Keratinocyte (primary cell): ENCODE data around the gene CAPNS2. TPM values are rescaled to one million over a fixed set of nuclear protein-coding genes. Genes with fewer than 3 reads are reported as not detected.

ENCODE experiments used
- DNase-seq: peaks from one replicate; pipeline ENCODE4 v3.0.0-alpha.2; 2011; ENCODE audit warnings: low read depth, missing footprints, low spot score
- FAIRE-seq: peaks from 2 replicates; lab custom pipeline; 2011; peaks lifted over from hg19 to GRCh38; lab: Jason Lieb, UNC
- H2AFZ ChIP-seq: 2 replicates; pipeline ENCODE4 v1.6.0; 2012; ENCODE audit warnings: low read length, control low read depth, inconsistent platforms; ENCODE audit not compliant: control insufficient read depth
- H3K27ac ChIP-seq: 2 replicates; pipeline ENCODE4 v1.5.1; 2011; ENCODE audit warnings: low read length; ENCODE audit not compliant: control insufficient read depth, insufficient read depth
- H3K27me3 ChIP-seq: 3 replicates; pipeline ENCODE4 v1.6.0; 2011; ENCODE audit warnings: low read length; ENCODE audit not compliant: control insufficient read depth, insufficient read depth; ENCODE audit errors: extremely low read depth
- H3K36me3 ChIP-seq, 2 experiments: 2 replicates in 1 of 2; 3 replicates in 1 of 2; pipeline ENCODE4 v1.5.1; 2011; ENCODE audit warnings: low read length in 2 of 2, mild to moderate bottlenecking in 1 of 2; ENCODE audit not compliant: control insufficient read depth in 2 of 2, insufficient read depth in 2 of 2; ENCODE audit errors: extremely low read depth in 1 of 2
- H3K4me1 ChIP-seq: 3 replicates; pipeline ENCODE4 v1.5.1; 2011; ENCODE audit warnings: low read length; ENCODE audit not compliant: control insufficient read depth, insufficient read depth; ENCODE audit errors: extremely low read depth
- H3K4me2 ChIP-seq: 3 replicates; pipeline ENCODE4 v1.6.0; 2011; ENCODE audit warnings: low read depth, low read length; ENCODE audit not compliant: control insufficient read depth, insufficient read depth; ENCODE audit errors: extremely low read depth
- H3K4me3 ChIP-seq, 3 experiments: fragments of 200-600 bp in 1 of 3; sonication (generic) in 1 of 3; 2 replicates in 2 of 3; 3 replicates in 1 of 3; pipeline ENCODE4 v1.5.1; 2011 to 2016; ENCODE audit warnings: low read length in 3 of 3, mild to moderate bottlenecking in 3 of 3, control low read depth in 2 of 3, inconsistent platforms in 1 of 3, low read depth in 1 of 3, mixed read lengths in 1 of 3, mixed run types in 1 of 3, moderate library complexity in 1 of 3; ENCODE audit not compliant: control insufficient read depth in 2 of 3, insufficient read depth in 2 of 3; ENCODE audit errors: extremely low read depth in 1 of 3
- H3K79me2 ChIP-seq: 2 replicates; pipeline ENCODE4 v1.6.0; 2012; ENCODE audit warnings: low read length; ENCODE audit not compliant: control insufficient read depth, insufficient read depth
- H3K9ac ChIP-seq: 3 replicates; pipeline ENCODE4 v1.6.0; 2011; ENCODE audit warnings: low read length; ENCODE audit not compliant: control insufficient read depth, insufficient read depth; ENCODE audit errors: extremely low read depth
- H3K9me1 ChIP-seq: 3 replicates; pipeline ENCODE4 v1.6.0; 2011; ENCODE audit warnings: low read length; ENCODE audit not compliant: control insufficient read depth, insufficient read depth; ENCODE audit errors: extremely low read depth
- H3K9me3 ChIP-seq: 2 replicates; pipeline ENCODE4 v1.5.1; 2012; ENCODE audit warnings: low read depth, low read length; ENCODE audit not compliant: control insufficient read depth
- H4K20me1 ChIP-seq: 3 replicates; pipeline ENCODE4 v1.6.0; 2011; ENCODE audit warnings: low read length; ENCODE audit not compliant: control insufficient read depth, insufficient read depth; ENCODE audit errors: extremely low read depth
- EZH2 ChIP-seq: IDR thresholded peaks from one replicate; pipeline ENCODE4 v1.6.1; 2012; ENCODE audit warnings: inconsistent platforms, mild to moderate bottlenecking, low read length, moderate library complexity
- dilution Hi-C: fragments of 300-500 bp; cut with MboI; formaldehyde crosslinking; loops from one replicate; pipeline ENCODE4 v1.7.0; 2020; ENCODE audit warnings: low sequenced_read_pairs; ENCODE audit not compliant: extremely low pct_ligation_motif_present
- polyA plus RNA-seq, 5 experiments: library from polyadenylated mRNA; depleted of rRNA in 3 of 5; stranded (reverse) in 3 of 5; stranded (forward) in 1 of 5; unstranded in 1 of 5; fragments of >200 nt; gene quantifications; 1 replicate in 1 of 5; 2 replicates in 3 of 5; 3 replicates in 1 of 5; pipeline versions ENCODE4 v1.2.1 to v1.2.3, GENCODE V29; 2011 to 2012; ENCODE audit warnings: missing spikeins in 2 of 5, low read depth in 1 of 5, low replicate concordance in 1 of 5
- TF ChIP-seq, protein P1 (sequence below), 3 experiments: IDR thresholded peaks in 1 of 3; conservative IDR thresholded peaks in 1 of 3; optimal IDR thresholded peaks in 1 of 3; 2 replicates in 2 of 3; 3 replicates in 1 of 3; pipeline versions ENCODE3 to v1.5.1; 2011; ENCODE audit warnings: low read length in 3 of 3, mild to moderate bottlenecking in 3 of 3, moderate library complexity in 2 of 3, control low read depth in 1 of 3, inconsistent platforms in 1 of 3; ENCODE audit not compliant: insufficient read depth in 2 of 3; ENCODE audit errors: extremely low read depth in 1 of 3

CAPNS2 gene
- polyA plus RNA-seq, 1 donor (not counting 4 experiments of a cell fraction or from before 2014, with no cell fraction given) = 70.5 TPM

DNA sequence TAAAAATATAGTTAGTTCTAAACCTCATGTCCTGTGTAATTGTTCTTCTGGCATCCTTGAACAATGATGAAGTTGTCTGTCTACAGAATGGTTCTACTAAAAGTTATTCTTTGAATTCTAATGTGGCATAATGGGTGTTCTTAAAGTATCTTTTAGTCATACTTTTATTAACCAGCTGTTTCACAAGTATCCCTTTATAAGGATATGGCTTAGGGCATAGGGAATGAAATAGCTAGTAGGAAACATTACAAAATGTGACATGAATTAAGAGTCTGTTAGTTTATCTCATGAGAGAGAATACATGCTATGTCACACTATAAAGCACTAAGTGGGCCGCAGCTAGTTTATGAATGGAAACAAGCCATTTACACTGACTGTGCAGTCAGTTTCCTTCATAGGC lies 26.3 kb upstream of the CAPNS2 start:
- Histone ChIP-seq H2AFZ (no peak overlapping the region), H3K9ac (no peak overlapping the region), H3K27ac (no peak overlapping the region), H3K27me3 (no peaks in the 10 kb centered on the region), H3K9me1 (no peaks in the 10 kb centered on the region), H4K20me1 (no peaks in the 10 kb centered on the region), H3K36me3 (peaks cover 4 to 5% of the 10 kb centered on the region in 2 experiments), H3K4me2 (no peak overlapping the region), H3K4me1 (peaks cover 9% of the 10 kb centered on the region), H3K79me2 (no peaks in the 10 kb centered on the region), H3K4me3 (no peak overlapping the region), H3K9me3 (no peaks in the 10 kb centered on the region)
- FAIRE-seq (no peak), DNase-seq (no peak)
- TF ChIP-seq EZH2 = no peak
- TF ChIP-seq, protein P1, sequence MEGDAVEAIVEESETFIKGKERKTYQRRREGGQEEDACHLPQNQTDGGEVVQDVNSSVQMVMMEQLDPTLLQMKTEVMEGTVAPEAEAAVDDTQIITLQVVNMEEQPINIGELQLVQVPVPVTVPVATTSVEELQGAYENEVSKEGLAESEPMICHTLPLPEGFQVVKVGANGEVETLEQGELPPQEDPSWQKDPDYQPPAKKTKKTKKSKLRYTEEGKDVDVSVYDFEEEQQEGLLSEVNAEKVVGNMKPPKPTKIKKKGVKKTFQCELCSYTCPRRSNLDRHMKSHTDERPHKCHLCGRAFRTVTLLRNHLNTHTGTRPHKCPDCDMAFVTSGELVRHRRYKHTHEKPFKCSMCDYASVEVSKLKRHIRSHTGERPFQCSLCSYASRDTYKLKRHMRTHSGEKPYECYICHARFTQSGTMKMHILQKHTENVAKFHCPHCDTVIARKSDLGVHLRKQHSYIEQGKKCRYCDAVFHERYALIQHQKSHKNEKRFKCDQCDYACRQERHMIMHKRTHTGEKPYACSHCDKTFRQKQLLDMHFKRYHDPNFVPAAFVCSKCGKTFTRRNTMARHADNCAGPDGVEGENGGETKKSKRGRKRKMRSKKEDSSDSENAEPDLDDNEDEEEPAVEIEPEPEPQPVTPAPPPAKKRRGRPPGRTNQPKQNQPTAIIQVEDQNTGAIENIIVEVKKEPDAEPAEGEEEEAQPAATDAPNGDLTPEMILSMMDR (optimal IDR thresholded peaks at IDR 0.05 in 1 of 3, IDR thresholded peaks at IDR 0.05 in 1 of 3, conservative IDR thresholded peaks at IDR 0.05 in 1 of 3; ENCODE audit: extremely low read depth in 1 of 3, insufficient read depth in 2 of 3, low read length in 3 of 3) = no peak
- dilution Hi-C loops = no loop called here

DNA sequence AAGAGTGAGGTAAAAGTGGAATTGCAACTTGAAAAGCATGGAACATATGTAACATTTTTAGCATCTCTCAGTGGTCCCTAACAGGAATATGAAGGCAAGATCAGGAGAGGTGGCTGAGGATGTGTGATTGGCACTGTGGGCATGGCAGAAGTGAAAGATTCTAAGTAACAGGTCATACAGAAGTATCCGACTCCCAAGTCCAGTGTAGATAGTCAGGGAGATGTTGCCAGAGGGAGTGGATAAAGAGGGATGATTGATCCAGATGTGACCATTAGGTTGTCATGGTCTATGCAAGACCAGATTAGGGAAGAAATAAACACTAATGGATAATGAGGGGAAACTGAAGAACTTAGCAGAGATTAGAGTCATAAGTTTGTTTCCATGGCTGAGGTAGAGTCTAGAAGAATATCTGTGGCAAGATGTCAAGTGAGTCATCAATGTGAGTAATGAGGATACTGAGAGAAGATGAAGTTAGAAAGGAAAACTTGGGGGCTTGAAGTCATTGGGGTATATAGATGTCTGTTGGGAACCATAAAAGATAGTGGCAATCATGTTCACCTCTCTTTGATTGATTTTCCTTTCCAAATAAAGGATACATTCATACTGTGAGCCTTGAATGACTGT lies 23.9 kb upstream of the CAPNS2 start:
- TF ChIP-seq, protein P1 (optimal IDR thresholded peaks at IDR 0.05 in 1 of 3, IDR thresholded peaks at IDR 0.05 in 1 of 3, conservative IDR thresholded peaks at IDR 0.05 in 1 of 3; ENCODE audit: extremely low read depth in 1 of 3, insufficient read depth in 2 of 3, low read length in 3 of 3) = no peak
- no peak for TF ChIP-seq EZH2
- Histone ChIP-seq H3K79me2 (no peaks in the 10 kb centered on the region), H2AFZ (no peak overlapping the region), H3K4me2 (no peak overlapping the region), H3K9me1 (no peaks in the 10 kb centered on the region), H3K9me3 (no peaks in the 10 kb centered on the region), H3K36me3 (peaks cover 7 to 8% of the 10 kb centered on the region in 2 experiments), H4K20me1 (no peaks in the 10 kb centered on the region), H3K27me3 (no peaks in the 10 kb centered on the region), H3K27ac (no peak overlapping the region), H3K4me3 (no peak overlapping the region), H3K9ac (no peak overlapping the region), H3K4me1 (peaks cover 9% of the 10 kb centered on the region)
- FAIRE-seq (peak; percentile 85), DNase-seq (no peak)
- dilution Hi-C loops = no loop called here
